ENCODE results near the gene TBL2. TPM values are rescaled to one million over a fixed set of nuclear protein-coding genes. Genes with fewer than 3 reads are reported as not detected.
"Not testable (repeated sequence)": the region's sequence is repeated elsewhere in the genome, so short reads cannot be mapped to it uniquely, and the experiment has no call there.

The TBL2 gene
- total and polyA plus RNA-seq, 2 experiments from 2014 or later: 65.3 to 80.3 TPM

GRCh38 chr7:73567140-73567539 is 11.2 kb downstream of the TBL2 start:
- no peak overlapping the region for H3K4me3 ChIP-seq
- TF ChIP-seq CTCF (IDR thresholded peaks at IDR 0.05; ENCODE audit: low read depth, low read length): no peak
- H3K36me3 ChIP-seq: peaks cover 19% of the 10 kb centered on the region
- no peaks in the 10 kb centered on the region for H3K9me3 ChIP-seq (ENCODE audit: low read depth)
- DNase-seq (ENCODE audit: low read depth in 1 of 2, low spot score in 1 of 2): no peak
- no peaks in the 10 kb centered on the region for H3K27me3 ChIP-seq
- H3K27ac ChIP-seq: no peak overlapping the region
- H3K4me1 ChIP-seq (ENCODE audit: low read depth): no peaks in the 10 kb centered on the region

GRCh38 chr7:73566431-73566830 is 11.9 kb downstream of the TBL2 start:
- H3K27me3 ChIP-seq; H3K27ac ChIP-seq; DNase-seq (ENCODE audit: low read depth in 1 of 2, low spot score in 1 of 2); H3K4me1 ChIP-seq (ENCODE audit: low read depth); H3K4me3 ChIP-seq; H3K9me3 ChIP-seq (ENCODE audit: low read depth): not testable (repeated sequence)
- H3K36me3 ChIP-seq: peaks cover 14% of the 10 kb centered on the region

GRCh38 chr7:73565675-73566340 is 12.6 kb downstream of the TBL2 start:
- Histone ChIP-seq H3K4me3 (no peak overlapping the region), H3K9me3 (ENCODE audit: low read depth) (no peaks in the 10 kb centered on the region), H3K36me3 (peaks cover 11% of the 10 kb centered on the region), H3K27ac (no peak overlapping the region), H3K4me1 (ENCODE audit: low read depth) (no peaks in the 10 kb centered on the region), H3K27me3 (no peaks in the 10 kb centered on the region)
- no peak for DNase-seq (ENCODE audit: low read depth in 1 of 2, low spot score in 1 of 2)
- TF ChIP-seq CTCF (IDR thresholded peaks at IDR 0.05; ENCODE audit: low read depth, low read length): no peak

GRCh38 chr7:73560109-73560835 is 18.1 kb downstream of the TBL2 start:
- Histone ChIP-seq H3K4me1 (ENCODE audit: low read depth) (no peaks in the 10 kb centered on the region), H3K9me3 (ENCODE audit: low read depth) (no peaks in the 10 kb centered on the region), H3K36me3 (no peaks in the 10 kb centered on the region), H3K4me3 (no peak overlapping the region), H3K27ac (peak overlapping the region; percentile 10), H3K27me3 (no peaks in the 10 kb centered on the region)
- no peak for TF ChIP-seq CTCF (IDR thresholded peaks at IDR 0.05; ENCODE audit: low read depth, low read length)
- peak in 1 of 2 donors; percentile 64 for DNase-seq (ENCODE audit: low read depth in 1 of 2, low spot score in 1 of 2)

- H3K36me3 ChIP-seq: no peaks in the 10 kb centered on the region
- peak within 1 kb of the TSS; percentile 91 for H3K4me3 ChIP-seq
- H3K27ac ChIP-seq: peak within 1 kb of the TSS; percentile 100
- no peaks in the 10 kb centered on the region for H3K4me1 ChIP-seq (ENCODE audit: low read depth)
- H3K9me3 ChIP-seq (ENCODE audit: low read depth): no peaks in the 10 kb centered on the region
- peak; percentile 67 to 80 for DNase-seq (ENCODE audit: low read depth in 1 of 2, low spot score in 1 of 2)
- no peak for TF ChIP-seq CTCF (IDR thresholded peaks at IDR 0.05; ENCODE audit: low read depth, low read length)
- H3K27me3 ChIP-seq: no peaks in the 10 kb centered on the region
Observed at GRCh38 chr7:73557397-73558257, 20.8 kb downstream of the TBL2 start, which contains the start of gene BCL7B. Gene BCL7B, minus strand, starts transcription at chr7:73557690. Its CDS starts 112 bp downstream, at chr7:73557578.
